OCI-LY3 (cell line): ENCODE data around the gene ENOX2.

Source experiments
- H2AFZ ChIP-seq: fragments of 200-600, 300-600 bp; shearing (Covaris generic); 2 replicates; pipeline ENCODE4 v1.6.0; 2014; ENCODE audit warnings: antibody characterized with exemption, low read depth, low read length
- H3K27ac ChIP-seq: fragments of 200-600, 300-600 bp; sonication (generic); 2 replicates; pipeline ENCODE4 v1.5.1; 2014; ENCODE audit warnings: mild to moderate bottlenecking, low read length, moderate library complexity, mixed read lengths
- H3K27me3 ChIP-seq: fragments of 200-600, 300-600 bp; sonication (generic); 2 replicates; pipeline ENCODE4 v1.6.1; 2014; ENCODE audit warnings: low read depth, low read length, mixed read lengths
- H3K36me3 ChIP-seq: fragments of 200-600, 300-600 bp; sonication (generic); replicated peaks from 2 replicates; pipeline ENCODE3; 2014; ENCODE audit warnings: low read depth, low read length, mixed read lengths
- H3K4me1 ChIP-seq: fragments of 300-600, 200-600 bp; sonication (generic); 2 replicates; pipeline ENCODE4 v1.6.1; 2014; ENCODE audit warnings: low read length, mixed read lengths
- H3K4me2 ChIP-seq: fragments of 200-600, 300-600 bp; sonication (generic); 2 replicates; pipeline ENCODE4 v1.6.1; 2014; ENCODE audit warnings: low read length, mixed read lengths
- H3K4me3 ChIP-seq: fragments of 300-600, 200-600 bp; sonication (generic); 2 replicates; pipeline ENCODE4 v1.5.1; 2014; ENCODE audit warnings: antibody characterized with exemption, mild to moderate bottlenecking, low read length, moderate library complexity
- H3K79me2 ChIP-seq: fragments of 300-600, 200-600 bp; shearing (Covaris generic); 2 replicates; pipeline ENCODE4 v1.6.1; 2014; ENCODE audit warnings: mild to moderate bottlenecking, low read length, mixed read lengths
- H3K9ac ChIP-seq: fragments of 300-600, 200-600 bp; shearing (Covaris generic); 2 replicates; pipeline ENCODE4 v1.6.0; 2014; ENCODE audit warnings: mild to moderate bottlenecking, low read length, moderate library complexity
- H3K9me3 ChIP-seq: fragments of 200-600, 300-600 bp; shearing (Covaris generic); 2 replicates; pipeline ENCODE4 v1.6.1; 2014; ENCODE audit warnings: low read length, mixed read lengths; ENCODE audit not compliant: insufficient read depth
- H4K20me1 ChIP-seq: fragments of 200-600, 300-600 bp; sonication (generic); 2 replicates; pipeline ENCODE4 v1.6.1; 2016; ENCODE audit warnings: low read length, mixed read lengths; ENCODE audit not compliant: insufficient read depth
- CTCF ChIP-seq: fragments of 200-600, 300-600 bp; sonication (generic); IDR thresholded peaks from 2 replicates; pipeline ENCODE4 v1.5.1; 2014; ENCODE audit warnings: antibody characterized with exemption, low read length, low read depth
- EZH2phosphoT487 ChIP-seq: fragments of 200-600 bp; shearing (Covaris generic); IDR thresholded peaks from 2 replicates; pipeline ENCODE4 v1.6.1; 2018; ENCODE audit warnings: antibody characterized with exemption, mixed run types, low read depth

ENOX2 gene

GRCh38 chrX:130788786-130789581 is 114.0 kb downstream of the ENOX2 start:
- Histone ChIP-seq H3K4me3 (no peak overlapping the region), H3K4me1 (no peaks in the 10 kb centered on the region), H3K27ac (no peak overlapping the region), H3K9ac (no peak overlapping the region), H3K4me2 (no peak overlapping the region), H3K79me2 (no peaks in the 10 kb centered on the region), H4K20me1 (no peaks in the 10 kb centered on the region), H2AFZ (no peak overlapping the region), H3K9me3 (no peaks in the 10 kb centered on the region), H3K27me3 (no peaks in the 10 kb centered on the region), H3K36me3 (no peaks in the 10 kb centered on the region)
- TF ChIP-seq CTCF (no peak), EZH2phosphoT487 (no peak)

GRCh38 chrX:130786030-130786429 is 117.0 kb downstream of the ENOX2 start:
- Histone ChIP-seq H3K4me3 (no peak overlapping the region), H3K27ac (no peak overlapping the region), H3K27me3 (no peaks in the 10 kb centered on the region), H2AFZ (no peak overlapping the region), H3K9ac (no peak overlapping the region), H3K4me1 (no peaks in the 10 kb centered on the region), H3K4me2 (no peak overlapping the region), H4K20me1 (no peaks in the 10 kb centered on the region), H3K9me3 (no peaks in the 10 kb centered on the region), H3K36me3 (no peaks in the 10 kb centered on the region), H3K79me2 (no peaks in the 10 kb centered on the region)
- no peak for TF ChIP-seq EZH2phosphoT487
- TF ChIP-seq CTCF = no peak

GRCh38 chrX:130778773-130779172 is 124.2 kb downstream of the ENOX2 start:
- Histone ChIP-seq H3K36me3 (no peaks in the 10 kb centered on the region), H3K9me3 (no peaks in the 10 kb centered on the region), H4K20me1 (no peaks in the 10 kb centered on the region), H3K4me1 (peaks cover 17% of the 10 kb centered on the region), H3K27me3 (no peaks in the 10 kb centered on the region), H3K4me3 (no peak overlapping the region), H3K4me2 (no peak overlapping the region), H2AFZ (no peak overlapping the region), H3K27ac (no peak overlapping the region), H3K9ac (no peak overlapping the region), H3K79me2 (no peaks in the 10 kb centered on the region)
- TF ChIP-seq EZH2phosphoT487 = no peak
- no peak for TF ChIP-seq CTCF

GRCh38 chrX:130775849-130776248 is 127.2 kb downstream of the ENOX2 start:
- Histone ChIP-seq H3K36me3 (no peaks in the 10 kb centered on the region), H3K4me2 (peak overlapping the region; percentile 60), H3K27ac (peak overlapping the region; percentile 47), H2AFZ (0 out of 2 replicates have a peak overlapping the region, but pooled peaks have one; percentile 30), H4K20me1 (no peaks in the 10 kb centered on the region), H3K4me1 (peaks cover 20% of the 10 kb centered on the region), H3K4me3 (peak overlapping the region; percentile 51), H3K9ac (peak overlapping the region; percentile 19; the same call in 1 of the 2 replicates), H3K27me3 (no peaks in the 10 kb centered on the region), H3K79me2 (no peaks in the 10 kb centered on the region), H3K9me3 (no peaks in the 10 kb centered on the region)
- no peak for TF ChIP-seq CTCF
- TF ChIP-seq EZH2phosphoT487 = no peak
